A549 treated with AZD9567 at 1 μM for 4 hours (cell line): ENCODE results near the gene CNTFR. TPM values are rescaled to one million over a fixed set of nuclear protein-coding genes. Genes with fewer than 3 reads are reported as not detected.

Experiments
- total RNA-seq: library from RNA; stranded (reverse); fragments of 200-300 nt; extraction: Qiagen RNA extraction; gene quantifications from 5 replicates; pipeline ENCODE4 v1.2.3, GENCODE V29; 2022; ENCODE audit not compliant: insufficient read depth

Gene CNTFR, protein sequence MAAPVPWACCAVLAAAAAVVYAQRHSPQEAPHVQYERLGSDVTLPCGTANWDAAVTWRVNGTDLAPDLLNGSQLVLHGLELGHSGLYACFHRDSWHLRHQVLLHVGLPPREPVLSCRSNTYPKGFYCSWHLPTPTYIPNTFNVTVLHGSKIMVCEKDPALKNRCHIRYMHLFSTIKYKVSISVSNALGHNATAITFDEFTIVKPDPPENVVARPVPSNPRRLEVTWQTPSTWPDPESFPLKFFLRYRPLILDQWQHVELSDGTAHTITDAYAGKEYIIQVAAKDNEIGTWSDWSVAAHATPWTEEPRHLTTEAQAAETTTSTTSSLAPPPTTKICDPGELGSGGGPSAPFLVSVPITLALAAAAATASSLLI
- total RNA-seq, result 0.03 to 0.21 TPM (median 0.16 TPM) in 4 of 5 replicates, not detected in the other

DNA sequence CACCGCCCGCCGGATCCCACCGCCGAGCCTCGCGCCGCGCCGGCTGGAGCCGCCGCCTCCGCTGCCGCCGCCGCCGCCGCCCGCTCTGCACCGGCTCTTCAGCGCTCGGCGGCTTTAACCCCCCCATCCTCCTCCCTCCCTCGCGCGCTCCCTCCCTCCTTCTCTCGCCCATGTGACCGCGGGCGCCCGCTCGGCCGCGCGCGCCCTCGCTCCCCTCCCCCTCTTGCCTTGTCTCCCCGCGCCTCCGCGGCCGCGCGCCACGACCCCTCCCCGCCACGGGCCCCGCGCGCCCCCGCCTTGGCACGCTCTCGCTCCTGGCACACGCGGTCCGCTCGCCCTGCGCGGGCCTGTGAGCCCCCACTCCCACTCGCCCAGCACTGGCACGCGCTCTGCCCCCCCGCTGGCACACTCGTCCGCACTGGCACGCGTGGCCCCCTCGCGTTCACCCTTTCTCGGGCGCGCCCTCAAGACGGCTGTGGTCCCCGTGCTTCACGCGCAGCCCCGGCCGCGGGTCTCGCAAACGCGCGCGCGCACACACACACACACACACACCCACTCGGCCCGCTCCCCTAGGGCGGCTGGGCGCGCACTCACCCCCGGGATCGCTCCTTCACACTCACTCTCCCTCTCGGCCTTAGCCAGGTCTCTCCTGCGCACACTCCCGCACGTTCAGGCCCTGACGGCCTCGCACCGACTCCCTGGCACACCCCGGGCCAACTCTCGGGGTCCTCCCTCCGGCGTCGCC is at the start of gene CNTFR:
Gene CNTFR (minus strand): TSS at position 89 of the 745 bp plus-strand sequence. CDS start 20,743 bp downstream, outside the sequence.

GRCh38 chr9:34637356-34638137 is 48.0 kb upstream of the CNTFR start, which contains the start of gene SIGMAR1:
Gene SIGMAR1, minus strand, starts transcription at chr9:34637787. Its CDS starts 90 bp downstream, at chr9:34637697.

DNA sequence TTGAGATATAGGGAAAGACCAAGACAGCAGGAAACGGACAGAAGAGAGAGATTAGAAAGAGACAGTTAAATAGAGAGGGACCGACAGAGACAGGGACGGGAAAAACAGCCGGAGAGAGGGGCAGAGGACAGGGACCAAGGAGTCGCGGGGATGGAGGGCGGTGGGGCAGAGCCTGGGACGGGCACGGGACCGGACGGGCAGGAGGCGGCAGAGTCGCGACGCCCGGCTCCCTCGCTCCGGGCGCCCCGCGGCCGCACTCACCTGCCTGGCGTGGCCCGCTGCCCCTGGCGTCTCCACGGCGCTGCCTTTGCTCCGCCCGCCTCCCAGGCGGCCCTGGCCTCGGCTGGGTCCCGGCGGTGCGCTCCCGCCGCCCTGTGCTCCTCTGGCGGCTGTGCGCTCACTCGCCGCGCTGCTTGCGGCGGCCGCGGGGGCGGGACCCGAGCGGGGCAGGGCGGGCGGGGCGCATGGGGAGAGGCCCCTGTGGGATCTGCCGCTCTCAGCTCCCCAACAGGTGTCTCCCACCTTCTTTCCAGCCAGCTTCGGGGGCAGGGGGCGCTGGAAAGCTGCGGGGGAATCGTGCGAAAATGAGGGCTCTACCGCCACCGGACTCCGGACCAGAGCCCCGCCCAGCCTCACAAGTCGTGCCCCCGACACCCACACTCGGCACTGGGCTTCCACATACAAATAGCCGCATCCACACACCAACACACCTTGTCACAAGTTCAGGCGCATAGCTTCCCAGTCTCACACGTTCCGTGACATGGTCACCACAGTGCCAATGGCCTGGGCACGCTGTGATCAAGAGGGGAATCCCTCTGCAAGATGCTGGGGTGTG is 39.3 kb upstream of the CNTFR start, which contains the start of gene ARID3C:
Gene ARID3C (minus strand): TSS at position 411 of the 835 bp plus-strand sequence. CDS start 1,052 bp downstream, outside the sequence.

DNA sequence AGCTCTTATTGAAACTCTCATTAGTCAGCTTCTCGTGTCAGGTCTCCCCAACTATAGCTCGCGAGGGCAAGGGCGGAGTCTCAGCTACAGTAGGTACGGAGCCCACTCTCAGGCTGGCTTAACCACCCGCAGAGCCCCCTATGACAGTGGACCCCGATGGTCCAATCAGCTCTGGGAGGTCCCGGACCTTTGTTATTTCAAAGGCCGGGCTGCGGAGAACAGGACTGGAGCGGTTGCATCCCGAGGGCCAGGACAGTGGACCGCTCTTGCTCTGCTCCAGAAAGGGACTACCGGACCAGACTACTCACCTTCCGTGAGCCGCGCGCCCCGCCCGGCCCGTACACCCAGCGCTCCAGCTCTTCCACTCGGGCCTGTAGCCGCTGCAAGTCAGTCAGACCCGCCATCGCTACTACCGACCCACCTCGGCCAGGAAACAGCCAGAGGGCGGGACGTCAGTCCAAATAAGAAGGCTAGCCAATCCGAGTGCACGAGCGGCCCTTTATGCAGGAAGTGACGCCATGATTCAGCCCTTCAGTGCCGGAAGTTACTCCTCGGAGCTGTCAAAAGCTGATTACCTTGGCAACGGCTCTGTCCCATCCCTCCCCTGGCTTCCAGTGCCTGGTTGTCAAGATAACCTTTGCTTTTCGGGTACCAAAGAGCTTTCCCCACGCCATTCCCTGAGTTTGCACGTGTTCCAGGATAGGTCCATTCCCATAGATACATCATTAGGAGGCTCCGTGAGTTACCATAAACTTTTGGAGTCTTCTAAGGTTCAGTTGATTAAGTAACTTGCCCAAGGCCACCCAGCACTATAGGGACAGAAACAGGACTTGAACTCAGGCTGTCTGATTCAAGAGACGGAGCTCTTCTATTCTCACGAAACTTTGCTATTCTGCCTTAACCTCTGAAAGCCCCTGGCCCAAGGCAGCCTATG is 30.8 kb upstream of the CNTFR start, which contains the start of gene DCTN3:
Gene DCTN3 (minus strand): TSS at position 435 of the 934 bp plus-strand sequence. CDS start 31 bp downstream, at position 404.

DNA sequence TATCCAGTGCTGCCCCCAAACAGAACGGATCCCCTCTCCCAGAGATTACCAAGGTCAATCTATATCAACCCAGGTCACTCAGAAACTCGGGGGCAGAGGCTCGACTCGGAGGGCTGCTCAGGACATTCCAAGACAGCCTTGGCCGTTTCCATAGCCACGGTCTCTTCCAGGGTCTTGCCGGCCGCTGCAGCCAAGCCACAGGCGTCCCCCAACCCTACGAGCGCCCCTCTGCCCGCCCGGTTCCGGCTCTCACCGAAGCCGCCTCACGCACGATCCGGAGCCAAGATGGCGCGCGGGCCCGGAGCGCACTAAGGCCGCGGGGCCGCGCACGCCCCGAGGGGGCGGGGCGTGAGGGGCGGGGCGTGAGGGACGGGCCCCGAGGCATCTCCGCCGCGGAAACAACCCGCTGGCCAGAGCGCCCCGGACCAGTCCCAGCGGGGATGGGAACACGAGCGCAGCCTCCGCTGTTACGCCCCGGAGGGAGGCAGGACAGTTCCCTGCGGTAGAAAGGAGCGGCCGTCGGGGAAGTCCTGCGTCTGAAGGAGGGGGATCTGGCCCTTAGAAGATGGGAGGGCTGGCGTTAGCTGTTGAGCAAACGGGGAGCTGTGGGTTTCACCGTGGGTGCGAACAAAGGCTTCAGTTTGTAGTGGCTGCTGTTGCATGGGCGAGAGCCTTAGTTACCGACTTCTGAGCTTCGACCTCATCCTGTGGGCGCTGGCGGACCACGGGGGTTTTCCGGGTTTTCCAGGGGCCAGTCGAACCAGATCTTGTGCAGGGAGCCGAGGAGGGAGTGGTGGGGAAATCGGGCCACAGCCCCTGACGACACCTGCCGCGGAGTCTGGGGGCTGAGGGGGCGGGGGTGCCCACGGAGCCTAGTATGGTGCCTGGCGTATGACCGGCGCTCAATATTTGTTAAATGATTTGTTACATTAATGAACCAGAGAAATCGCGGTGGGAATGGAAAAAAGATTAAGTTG is 22.6 kb upstream of the CNTFR start, which contains the start of gene RPP25L:
Gene RPP25L (minus strand): TSS at position 287 of the 977 bp plus-strand sequence. CDS start 801 bp downstream, outside the sequence.

GRCh38 chr9:34522971-34523797 is 66.3 kb downstream of the CNTFR start, which contains the start of gene ENHO:
Gene ENHO, minus strand, starts transcription at chr9:34522990. Its CDS starts 1,295 bp downstream, at chr9:34521695.

Other genes starting within 250 kb of the CNTFR start
- gene MYORG, start 212.8 kb downstream of the CNTFR start, total RNA-seq, result 4.7 to 6.7 TPM (median 5.9 TPM) in 5 replicates
- gene FAM219A, start 131.2 kb downstream of the CNTFR start, total RNA-seq, result 17.4 to 19.1 TPM (median 18.6 TPM) in 5 replicates
- 0.07 to 0.78 TPM (median 0.26 TPM) in 5 replicates for gene DNAI1, start 130.9 kb downstream of the CNTFR start, total RNA-seq
- gene ENHO, start 66.7 kb downstream of the CNTFR start, total RNA-seq, result 1.9 to 2.3 TPM (median 2.0 TPM) in 4 of 5 replicates, not detected in the other
- gene RPP25L, start 22.4 kb upstream of the CNTFR start, total RNA-seq, result 34.7 to 48.6 TPM (median 45.6 TPM) in 5 replicates
- gene DCTN3, start 30.8 kb upstream of the CNTFR start, total RNA-seq, result 110 to 122 TPM (median 111 TPM) in 5 replicates
- gene ARID3C, start 39.3 kb upstream of the CNTFR start, total RNA-seq, result 0.14 to 0.35 TPM (median 0.25 TPM) in 4 of 5 replicates, not detected in the other
- gene SIGMAR1, start 48.1 kb upstream of the CNTFR start, total RNA-seq, result 169 to 208 TPM (median 204 TPM) in 5 replicates
- 17.9 to 23.3 TPM (median 20.5 TPM) in 5 replicates for gene GALT, start 57.0 kb upstream of the CNTFR start, total RNA-seq
- 6.2 to 8.2 TPM (median 6.9 TPM) in 5 replicates for gene IL11RA, start 62.5 kb upstream of the CNTFR start, total RNA-seq
- 0.22 to 0.24 TPM (median 0.22 TPM) in 3 of 5 replicates, not detected in the others for gene CCL27, start 72.9 kb upstream of the CNTFR start, total RNA-seq
- gene CCL19, start 101.6 kb upstream of the CNTFR start, total RNA-seq, result not detected in 5 replicates
- not detected in 5 replicates for gene CCL21, start 120.4 kb upstream of the CNTFR start, total RNA-seq